HG02763 (cell line): ENCODE results near the gene ALG2.
"Not testable (repeated sequence)": the region's sequence is repeated elsewhere in the genome, so short reads cannot be mapped to it uniquely, and the experiment has no call there.

ENCODE experiments used
- ATAC-seq: cut with Tn5 transposase; IDR thresholded peaks from one replicate; pipeline ENCODE4 v1.9.1; 2021; ENCODE audit warnings: mild to moderate bottlenecking, moderate library complexity; ENCODE audit not compliant: unreplicated experiment

Gene ALG2

GRCh38 chr9:99197124-99197630 lies 24.6 kb downstream of the ALG2 start:
- no peak for ATAC-seq

GRCh38 chr9:99196484-99196883 lies 25.3 kb downstream of the ALG2 start:
- not testable (repeated sequence) for ATAC-seq

DNA sequence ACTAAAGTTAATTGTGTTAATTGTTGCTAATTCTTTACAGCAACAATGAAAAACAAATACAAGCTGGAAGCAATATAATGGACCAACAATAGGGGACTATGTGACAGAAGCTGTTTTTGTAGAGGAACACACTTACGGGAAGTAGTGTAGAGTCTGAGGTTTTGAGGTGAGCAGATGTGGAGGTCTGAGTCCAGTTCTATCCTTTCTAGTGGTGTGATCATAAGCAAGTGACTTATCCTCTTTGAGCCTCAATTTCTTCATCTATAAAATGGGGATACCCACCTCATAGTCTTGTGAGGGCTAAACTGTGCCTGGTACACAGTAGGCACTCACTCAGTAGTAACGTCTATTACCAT lies 28.3 kb downstream of the ALG2 start:
- ATAC-seq, result no peak

DNA sequence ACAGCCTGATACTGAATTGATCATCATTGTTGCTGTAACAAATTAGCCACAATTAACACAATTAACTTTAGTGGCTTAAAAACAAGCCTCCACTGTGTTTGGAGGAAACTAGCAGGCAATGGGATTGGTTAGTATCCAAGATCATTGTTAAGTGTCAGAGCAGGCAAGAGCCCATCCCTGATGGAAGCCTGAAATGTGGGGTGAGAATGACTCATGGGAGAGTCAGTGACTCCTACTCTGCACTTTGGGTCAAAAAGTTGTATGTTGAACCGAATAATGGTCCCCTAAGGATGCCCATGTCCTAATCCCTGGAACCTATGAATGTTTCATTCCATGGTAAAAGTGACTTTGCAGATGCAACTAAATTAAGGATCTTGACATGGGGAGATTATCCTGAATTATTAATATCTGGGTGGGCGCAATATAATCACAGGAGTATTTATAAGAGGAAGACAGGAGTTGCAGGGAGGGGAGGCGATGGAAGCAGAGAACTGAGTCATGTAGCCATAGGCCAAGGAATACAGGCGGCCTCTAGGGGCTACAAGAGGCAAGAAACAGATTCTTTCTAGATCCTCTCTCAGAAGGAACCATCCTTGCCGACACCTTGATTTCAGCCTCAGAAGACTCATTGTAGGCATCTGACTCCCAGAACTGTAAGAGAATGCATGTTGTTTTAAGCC lies 28.8 kb downstream of the ALG2 start:
- no peak for ATAC-seq

- no peak for ATAC-seq
Measured at GRCh38 chr9:99190597-99191283, 31.0 kb downstream of the ALG2 start.

- ATAC-seq, result no peak
Measured at GRCh38 chr9:99189887-99190596, 31.7 kb downstream of the ALG2 start.

DNA sequence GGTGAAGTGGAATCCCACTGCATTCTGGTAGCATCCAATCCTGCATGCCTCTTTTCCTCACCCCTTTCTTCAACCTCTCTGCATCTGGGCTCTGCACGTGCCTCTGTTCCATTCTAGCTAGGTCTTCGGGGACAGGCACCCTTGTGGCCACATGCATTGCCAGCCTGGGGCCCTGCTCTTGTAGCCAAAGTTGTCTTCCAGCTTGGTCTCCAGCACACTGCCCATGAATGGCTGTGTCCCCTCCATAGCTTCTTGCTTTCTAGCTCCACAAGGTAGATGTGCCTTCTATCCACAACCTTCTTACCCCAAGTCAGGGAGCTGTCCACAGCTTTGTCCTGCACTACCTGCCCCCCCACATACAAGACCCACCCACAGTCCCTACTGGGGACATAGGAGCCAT lies 32.6 kb downstream of the ALG2 start:
- no peak for ATAC-seq

DNA sequence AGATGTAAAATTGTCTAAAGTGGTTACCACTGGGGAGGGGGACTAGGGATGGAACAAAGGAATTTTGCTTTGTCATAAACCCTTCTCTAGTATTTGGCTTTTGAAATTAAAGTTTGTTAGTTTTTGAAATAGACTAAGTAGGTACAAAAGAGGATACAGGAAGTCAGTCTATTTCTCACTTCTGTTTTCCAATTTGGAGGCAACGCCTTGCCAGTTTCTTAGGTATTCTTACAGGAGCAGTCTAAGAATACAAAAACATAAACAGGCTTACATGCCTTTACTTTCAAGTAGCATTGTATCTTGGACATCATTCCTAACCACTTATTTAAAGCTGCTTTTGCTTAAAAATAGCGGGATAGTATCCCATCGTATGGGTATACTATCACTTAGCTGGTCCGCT lies 34.4 kb downstream of the ALG2 start:
- ATAC-seq, result no peak

DNA sequence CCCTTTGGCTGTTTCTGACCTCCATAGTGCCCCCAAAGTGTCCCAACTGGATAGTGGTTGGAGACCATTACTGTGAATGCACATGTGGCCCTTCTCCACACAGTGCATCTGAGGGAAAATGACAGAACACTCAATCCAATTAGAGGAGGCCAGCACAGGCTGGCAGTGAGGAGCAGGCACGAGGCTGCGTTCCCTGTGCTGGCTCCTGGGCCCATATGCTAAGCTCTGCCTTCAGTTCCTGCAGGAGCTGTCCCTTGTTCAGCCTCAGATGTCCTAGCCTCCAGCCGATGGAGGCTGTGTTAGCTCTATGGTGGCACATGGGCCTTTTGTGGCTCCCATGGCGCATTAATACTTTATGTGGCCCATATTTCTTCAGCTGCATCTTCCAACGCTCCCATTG lies 35.8 kb downstream of the ALG2 start:
- no peak for ATAC-seq

- no peak for ATAC-seq
Measured at GRCh38 chr9:99185348-99185632, 36.5 kb downstream of the ALG2 start.

- ATAC-seq, result peak; percentile 41
Measured at GRCh38 chr9:99184475-99185347, 37.0 kb downstream of the ALG2 start.

GRCh38 chr9:99184110-99184474 lies 37.6 kb downstream of the ALG2 start:
- no peak for ATAC-seq

DNA sequence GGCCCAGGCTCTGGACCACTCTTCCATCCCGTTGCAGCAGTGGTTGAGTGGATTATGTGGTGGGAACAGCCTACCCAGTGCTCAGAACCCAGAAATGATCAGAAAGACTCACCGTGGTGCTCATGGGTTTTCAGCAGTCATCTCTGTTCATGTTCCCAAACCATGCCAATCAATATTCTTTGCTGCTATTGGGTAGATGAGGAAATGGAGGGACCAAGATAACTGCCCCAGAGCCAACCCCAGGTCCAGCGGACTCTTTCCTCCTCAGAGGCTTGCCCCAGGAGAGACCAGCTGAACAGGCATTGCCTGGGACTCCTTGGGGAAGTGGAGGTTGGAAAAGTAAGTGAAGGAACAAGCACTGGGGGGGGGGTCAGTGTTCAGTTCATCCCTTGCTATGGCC lies 38.1 kb downstream of the ALG2 start:
- no peak for ATAC-seq

DNA sequence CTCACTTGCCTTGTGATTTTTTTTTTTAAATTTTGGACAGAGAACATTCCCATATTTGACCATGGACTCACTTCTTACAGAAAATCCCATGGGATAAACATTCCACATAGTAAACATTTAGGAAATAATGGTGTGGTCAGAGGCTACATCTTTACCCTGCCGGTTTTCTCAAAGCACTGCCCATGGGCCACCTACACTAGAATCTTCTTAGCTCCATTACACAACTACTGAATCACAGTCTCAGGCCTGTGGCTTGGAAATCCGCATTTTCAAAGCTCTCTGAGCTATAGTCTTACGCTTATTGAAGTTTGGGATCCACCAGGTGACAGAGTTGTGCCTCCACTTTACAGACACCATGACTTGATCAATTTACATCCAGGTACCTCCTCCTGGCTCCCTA lies 39.4 kb downstream of the ALG2 start:
- ATAC-seq, result no peak

DNA sequence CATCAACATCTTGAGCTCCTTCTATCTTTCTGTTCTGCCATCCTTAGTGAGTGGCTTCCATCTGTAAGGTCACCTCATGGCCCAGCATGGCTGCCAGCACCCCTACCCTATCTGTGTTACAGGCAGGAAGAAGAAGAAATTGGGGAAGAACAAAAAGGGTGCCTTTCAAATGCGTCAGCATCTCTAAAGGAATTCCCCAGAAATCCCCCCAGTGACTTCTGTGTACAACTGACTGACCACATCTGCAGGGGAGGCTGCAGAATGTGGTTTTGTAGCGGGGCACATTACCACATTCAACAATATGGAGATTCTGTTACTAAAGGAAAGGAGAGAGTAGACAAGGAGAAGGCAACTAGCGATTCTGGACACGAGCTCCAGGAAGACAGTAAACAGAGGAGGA lies 40.1 kb downstream of the ALG2 start:
- peak; percentile 55 for ATAC-seq

DNA sequence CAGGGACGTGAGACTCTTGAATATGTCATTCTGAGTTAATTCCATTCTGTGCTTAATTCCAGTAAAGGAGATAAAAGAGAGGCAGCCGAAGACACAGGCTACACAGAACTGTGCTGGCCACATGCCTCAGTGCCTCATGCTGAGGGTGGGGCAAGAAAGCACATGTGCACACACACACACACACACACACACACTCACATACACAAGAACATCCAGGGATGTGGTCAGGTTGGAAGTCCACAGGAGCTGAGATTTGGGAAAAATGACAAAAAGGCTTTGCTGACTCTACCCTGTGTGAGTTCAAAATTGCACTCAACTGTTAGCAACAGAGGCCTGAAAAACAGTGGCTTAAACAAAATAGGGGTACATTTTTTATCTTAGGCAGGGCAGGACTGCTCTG lies 40.5 kb downstream of the ALG2 start:
- ATAC-seq, result no peak

DNA sequence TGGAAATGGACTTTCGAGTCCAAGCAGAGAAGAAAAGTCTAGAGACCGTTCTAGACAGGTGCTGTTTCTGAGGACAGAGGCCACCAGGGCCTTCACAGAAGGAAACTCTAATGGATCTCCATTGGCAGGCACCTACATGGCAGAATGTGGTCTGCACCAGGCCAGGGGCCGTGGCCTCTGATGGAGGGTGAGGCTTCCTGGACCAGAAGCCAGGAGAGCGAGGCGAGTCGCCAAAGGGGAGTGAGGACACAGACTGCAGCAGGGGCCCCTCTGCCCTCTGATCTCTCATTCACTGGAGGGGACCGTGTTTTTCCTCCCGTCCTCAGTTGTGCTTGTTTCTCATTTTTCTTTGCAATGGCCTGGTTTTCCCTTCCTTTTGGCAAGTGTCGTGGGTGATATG lies 41.1 kb downstream of the ALG2 start:
- no peak for ATAC-seq

GRCh38 chr9:99180199-99180598 lies 41.5 kb downstream of the ALG2 start:
- no peak for ATAC-seq

DNA sequence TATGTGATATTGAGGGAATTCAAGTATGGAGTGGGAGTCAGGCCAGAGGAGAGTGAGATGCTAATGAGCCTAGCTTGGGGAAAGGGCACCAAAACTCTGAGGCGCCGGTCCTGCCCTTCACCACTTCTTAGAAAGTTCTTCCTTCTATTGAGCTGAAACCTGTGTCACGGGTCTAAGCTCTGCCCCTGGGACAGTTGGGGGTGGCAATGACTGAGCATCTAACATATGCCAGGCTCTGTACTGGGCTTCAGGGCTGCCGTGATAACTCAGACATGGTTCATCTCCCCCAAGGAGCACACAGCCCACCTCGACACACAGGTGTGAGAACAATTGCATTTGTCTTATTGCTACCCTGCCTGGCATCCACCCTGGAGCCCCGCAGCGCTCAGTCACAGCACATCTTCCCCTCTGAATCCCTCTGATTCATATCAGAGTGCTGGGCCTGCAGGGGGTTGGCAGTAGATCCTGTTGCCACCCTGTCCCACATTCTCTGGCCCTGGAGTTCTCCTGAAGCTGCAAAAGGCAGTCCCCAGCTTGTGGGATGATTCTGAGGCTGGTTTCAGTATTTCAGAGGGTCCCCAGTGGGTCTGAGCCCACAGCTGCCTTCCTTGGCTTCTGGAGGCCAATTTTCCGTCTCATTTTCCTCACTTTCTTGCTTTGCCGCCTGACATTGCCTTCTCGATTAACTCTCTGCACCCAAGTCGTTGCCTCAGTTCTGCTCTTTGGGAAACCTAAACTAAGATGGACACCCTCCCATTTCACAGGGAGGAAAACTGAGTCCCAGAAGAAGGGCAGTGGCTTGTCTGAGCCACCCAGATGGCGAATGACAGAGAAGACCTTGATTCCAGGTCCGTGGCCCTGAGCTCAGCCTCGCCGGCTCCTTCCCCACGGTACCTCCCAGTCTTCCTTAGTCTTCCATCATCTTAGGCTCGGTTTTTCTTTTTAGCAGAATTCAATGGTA lies 42.5 kb downstream of the ALG2 start:
- ATAC-seq, result no peak
